Transverse colon (tissue), 4 donors: ENCODE measurements around the gene LLCFC1.

Experiments
- EP300 ChIP-seq: sonication (generic); formaldehyde crosslinking; IDR thresholded peaks from one replicate; pipeline ENCODE4 v1.6.1; 2017; ENCODE audit warnings: antibody characterized with exemption, low read depth
- POLR2A ChIP-seq: fragments of 450-650 bp; IDR thresholded peaks from one replicate; pipeline ENCODE4 v1.6.1; 2016; ENCODE audit warnings: antibody characterized with exemption, mild to moderate bottlenecking, moderate library complexity
- POLR2AphosphoS5 ChIP-seq, 3 donors: sonication (generic); formaldehyde crosslinking; IDR thresholded peaks; one replicate each; pipeline ENCODE4 v1.6.1; 2016; ENCODE audit warnings: antibody characterized with exemption in 3 of 3
- TF ChIP-seq, protein P1 (sequence below), 5 experiments: fragments of 200-600 bp in 3 of 5; fragments of 450-650 bp in 2 of 5; sonication (generic) in 3 of 5; IDR thresholded peaks; 1 replicate in 2 of 5; 2 replicates in 3 of 5; pipeline ENCODE4 v1.5.1; 2016 to 2017; ENCODE audit warnings: antibody characterized with exemption in 5 of 5, inconsistent platforms in 3 of 5, mild to moderate bottlenecking in 2 of 5, moderate library complexity in 1 of 5

DNA sequence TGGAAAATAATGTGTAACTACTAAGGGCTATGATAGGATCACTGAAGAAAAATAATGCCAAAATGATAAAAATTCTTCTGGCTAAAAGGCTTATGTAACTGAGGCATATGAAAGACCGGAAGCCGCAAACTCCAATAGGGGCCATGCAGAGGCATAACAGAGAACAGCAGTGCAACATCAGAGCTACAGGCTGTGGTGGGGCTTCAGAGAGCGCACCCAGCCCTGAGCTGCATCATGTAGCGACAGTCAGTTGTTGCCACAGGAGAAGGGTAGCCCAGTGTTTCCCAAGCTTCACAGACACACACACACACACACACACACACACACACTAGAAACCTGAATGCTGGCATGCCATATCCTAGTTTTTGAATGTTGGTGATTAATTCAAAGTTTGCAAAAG is 9.3 kb downstream of the LLCFC1 start:
- TF ChIP-seq, protein P1, sequence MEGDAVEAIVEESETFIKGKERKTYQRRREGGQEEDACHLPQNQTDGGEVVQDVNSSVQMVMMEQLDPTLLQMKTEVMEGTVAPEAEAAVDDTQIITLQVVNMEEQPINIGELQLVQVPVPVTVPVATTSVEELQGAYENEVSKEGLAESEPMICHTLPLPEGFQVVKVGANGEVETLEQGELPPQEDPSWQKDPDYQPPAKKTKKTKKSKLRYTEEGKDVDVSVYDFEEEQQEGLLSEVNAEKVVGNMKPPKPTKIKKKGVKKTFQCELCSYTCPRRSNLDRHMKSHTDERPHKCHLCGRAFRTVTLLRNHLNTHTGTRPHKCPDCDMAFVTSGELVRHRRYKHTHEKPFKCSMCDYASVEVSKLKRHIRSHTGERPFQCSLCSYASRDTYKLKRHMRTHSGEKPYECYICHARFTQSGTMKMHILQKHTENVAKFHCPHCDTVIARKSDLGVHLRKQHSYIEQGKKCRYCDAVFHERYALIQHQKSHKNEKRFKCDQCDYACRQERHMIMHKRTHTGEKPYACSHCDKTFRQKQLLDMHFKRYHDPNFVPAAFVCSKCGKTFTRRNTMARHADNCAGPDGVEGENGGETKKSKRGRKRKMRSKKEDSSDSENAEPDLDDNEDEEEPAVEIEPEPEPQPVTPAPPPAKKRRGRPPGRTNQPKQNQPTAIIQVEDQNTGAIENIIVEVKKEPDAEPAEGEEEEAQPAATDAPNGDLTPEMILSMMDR (IDR thresholded peaks at IDR 0.05): no peak
- TF ChIP-seq POLR2A: no peak
- TF ChIP-seq POLR2AphosphoS5 (IDR thresholded peaks at IDR 0.05): no peak
- no peak for TF ChIP-seq EP300
